Loucy (cell line): ENCODE results near the gene CTIF.

Experiments used
- H2AFZ ChIP-seq: fragments of 200-600 bp; sonication (generic); 2 replicates; pipeline ENCODE4 v1.6.0; 2016; ENCODE audit warnings: antibody characterized with exemption, mild to moderate bottlenecking, low read length, moderate library complexity
- H3F3A ChIP-seq: fragments of 200-600 bp; 2 replicates; pipeline ENCODE4 v1.6.0; 2016; ENCODE audit warnings: antibody characterized with exemption, low read depth, mild to moderate bottlenecking
- H3K27me3 ChIP-seq: fragments of 200-600 bp; sonication (generic); 2 replicates; pipeline ENCODE4 v1.6.1; 2014; ENCODE audit warnings: low read length, mild to moderate bottlenecking; ENCODE audit not compliant: insufficient read depth, poor library complexity, severe bottlenecking
- H3K36me3 ChIP-seq: fragments of 200-600 bp; sonication (generic); 2 replicates; pipeline ENCODE4 v1.6.1; 2016; ENCODE audit warnings: low read length; ENCODE audit not compliant: insufficient read depth
- H3K4me1 ChIP-seq: fragments of 200-600 bp; sonication (generic); 2 replicates; pipeline ENCODE4 v1.5.1; 2014; ENCODE audit warnings: low read length, mild to moderate bottlenecking; ENCODE audit not compliant: insufficient read depth, poor library complexity, severe bottlenecking
- H3K4me2 ChIP-seq: fragments of 200-600 bp; sonication (generic); 2 replicates; pipeline ENCODE4 v1.6.0; 2014; ENCODE audit warnings: antibody characterized with exemption, low read length, low read depth, mild to moderate bottlenecking; ENCODE audit not compliant: poor library complexity, severe bottlenecking
- H3K4me3 ChIP-seq: fragments of 200-600 bp; sonication (generic); 2 replicates; pipeline ENCODE4 v1.5.1; 2014; ENCODE audit warnings: low read length, mild to moderate bottlenecking, mixed read lengths; ENCODE audit not compliant: poor library complexity, severe bottlenecking
- H3K79me2 ChIP-seq: fragments of 200-600 bp; sonication (generic); 2 replicates; pipeline ENCODE4 v1.6.1; 2014; ENCODE audit warnings: low read length; ENCODE audit not compliant: insufficient read depth
- H3K9ac ChIP-seq: fragments of 200-600 bp; sonication (generic); 2 replicates; pipeline ENCODE4 v1.6.0; 2014; ENCODE audit warnings: mild to moderate bottlenecking, low read depth, low read length, moderate library complexity; ENCODE audit not compliant: poor library complexity, severe bottlenecking
- H3K9me2 ChIP-seq: fragments of 200-600 bp; sonication (generic); replicated peaks from 2 replicates; pipeline ENCODE4 v1.6.1; 2016; ENCODE audit warnings: low read depth, low read length, mixed read lengths
- H3K9me3 ChIP-seq: fragments of 200-600 bp; sonication (generic); 2 replicates; pipeline ENCODE4 v1.6.1; 2014; ENCODE audit warnings: mild to moderate bottlenecking, antibody characterized with exemption, low read length, low read depth; ENCODE audit not compliant: insufficient read depth
- H4K20me1 ChIP-seq: fragments of 200-600 bp; sonication (generic); 2 replicates; pipeline ENCODE4 v1.6.0; 2014; ENCODE audit warnings: antibody characterized with exemption, low read length, mild to moderate bottlenecking; ENCODE audit not compliant: insufficient read depth, poor library complexity, severe bottlenecking
- CTCF ChIP-seq: fragments of 200-600 bp; sonication (generic); conservative IDR thresholded peaks from 2 replicates; pipeline ENCODE4 v1.5.1; 2014; ENCODE audit warnings: mild to moderate bottlenecking, antibody characterized with exemption, low read length
- EZH2phosphoT487 ChIP-seq: fragments of 200-600 bp; IDR thresholded peaks from 2 replicates; pipeline ENCODE4 v1.6.1; 2018; ENCODE audit warnings: antibody characterized with exemption, mild to moderate bottlenecking, moderate library complexity, borderline replicate concordance

The CTIF gene

GRCh38 chr18:48814490-48815178 lies 275.8 kb downstream of the CTIF start:
- Histone ChIP-seq H4K20me1 (no peaks in the 10 kb centered on the region), H3K27me3 (no peaks in the 10 kb centered on the region), H3K9me2 (no peaks in the 10 kb centered on the region), H3K36me3 (no peaks in the 10 kb centered on the region; the same call in 1 of the 2 replicates), H3K4me1 (peaks cover 14% of the 10 kb centered on the region), H3K4me2 (no peak overlapping the region), H3K9ac (no peak overlapping the region), H3K9me3 (no peaks in the 10 kb centered on the region), H3F3A (no peaks in the 10 kb centered on the region), H3K79me2 (no peaks in the 10 kb centered on the region), H2AFZ (no peak overlapping the region), H3K4me3 (no peak overlapping the region)
- TF ChIP-seq CTCF, result no peak
- no peak for TF ChIP-seq EZH2phosphoT487

GRCh38 chr18:48815179-48815515 lies 276.3 kb downstream of the CTIF start:
- no peak overlapping the region for H3K4me2 ChIP-seq
- no peak overlapping the region for H3K4me3 ChIP-seq
- H3K9me2 ChIP-seq, result no peaks in the 10 kb centered on the region
- H3K4me1 ChIP-seq, result peaks cover 14% of the 10 kb centered on the region
- TF ChIP-seq CTCF (no peak), EZH2phosphoT487 (no peak)
- H3K27me3 ChIP-seq, result no peaks in the 10 kb centered on the region
- no peaks in the 10 kb centered on the region for H4K20me1 ChIP-seq
- no peaks in the 10 kb centered on the region; the same call in 1 of the 2 replicates for H3K36me3 ChIP-seq
- H3K9me3 ChIP-seq, result no peaks in the 10 kb centered on the region
- no peaks in the 10 kb centered on the region for H3F3A ChIP-seq
- no peaks in the 10 kb centered on the region for H3K79me2 ChIP-seq
- no peak overlapping the region for H2AFZ ChIP-seq
- H3K9ac ChIP-seq, result no peak overlapping the region

- H3K4me1 ChIP-seq, result peaks cover 14% of the 10 kb centered on the region
- H3K9me2 ChIP-seq, result no peaks in the 10 kb centered on the region
- H2AFZ ChIP-seq, result no peak overlapping the region
- H3K9ac ChIP-seq, result no peak overlapping the region
- no peaks in the 10 kb centered on the region; the same call in 1 of the 2 replicates for H3K36me3 ChIP-seq
- no peaks in the 10 kb centered on the region for H3K27me3 ChIP-seq
- H4K20me1 ChIP-seq, result no peaks in the 10 kb centered on the region
- no peak for TF ChIP-seq EZH2phosphoT487
- H3F3A ChIP-seq, result no peaks in the 10 kb centered on the region
- no peak overlapping the region for H3K4me2 ChIP-seq
- no peak overlapping the region for H3K4me3 ChIP-seq
- H3K9me3 ChIP-seq, result no peaks in the 10 kb centered on the region
- H3K79me2 ChIP-seq, result no peaks in the 10 kb centered on the region
These were observed 276.9 kb downstream of the CTIF start for GRCh38 chr18:48815581-48816324.
